GM12892 (cell line): ENCODE data around the gene LPCAT4.

Experiments
- POLR2A ChIP-seq: IDR thresholded peaks from 2 replicates; pipeline ENCODE4 v1.6.1; 2011; ENCODE audit warnings: low read depth, low read length, control low read depth
- TAF1 ChIP-seq: IDR thresholded peaks from 2 replicates; pipeline ENCODE4 v1.6.1; 2011; ENCODE audit warnings: low read depth, mild to moderate bottlenecking, control low read depth, low read length, borderline replicate concordance

DNA sequence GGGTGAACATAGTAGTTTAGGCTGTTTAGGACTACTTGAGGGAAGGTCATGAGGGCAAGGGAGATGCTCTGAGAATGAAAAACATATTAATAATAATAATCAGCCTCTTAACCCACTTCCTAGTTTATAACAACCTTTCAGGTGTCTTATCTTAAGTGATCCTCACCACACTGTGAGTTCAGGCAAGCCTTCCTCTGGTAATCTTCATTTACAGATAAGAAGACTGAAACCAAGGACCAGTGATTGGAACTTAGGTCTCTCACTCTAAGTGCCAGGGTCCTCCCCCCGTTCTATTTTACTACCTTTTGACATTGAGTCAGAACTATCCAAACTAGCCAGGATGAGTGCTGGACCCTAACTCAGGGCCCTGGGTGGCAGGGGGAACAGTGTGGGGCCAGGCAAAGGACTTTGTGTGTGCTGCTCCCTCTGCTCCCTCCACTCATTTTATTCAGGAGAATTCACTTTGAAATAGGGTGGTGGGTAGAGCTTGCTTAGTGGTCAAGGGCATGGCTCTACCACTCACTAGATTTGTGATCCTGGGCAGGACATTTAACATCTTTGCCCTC, 18.2 kb downstream of the LPCAT4 start:
- TF ChIP-seq POLR2A (no peak), TAF1 (no peak)
